ENCODE results near the gene HSPA12B. TPM values are rescaled to one million over a fixed set of nuclear protein-coding genes. Genes with fewer than 3 reads are reported as not detected.

The HSPA12B gene
- polyA plus RNA-seq, 2 of the 4 experiments (the other 2 are of a cell fraction) = 0.37 to 1.2 TPM

DNA sequence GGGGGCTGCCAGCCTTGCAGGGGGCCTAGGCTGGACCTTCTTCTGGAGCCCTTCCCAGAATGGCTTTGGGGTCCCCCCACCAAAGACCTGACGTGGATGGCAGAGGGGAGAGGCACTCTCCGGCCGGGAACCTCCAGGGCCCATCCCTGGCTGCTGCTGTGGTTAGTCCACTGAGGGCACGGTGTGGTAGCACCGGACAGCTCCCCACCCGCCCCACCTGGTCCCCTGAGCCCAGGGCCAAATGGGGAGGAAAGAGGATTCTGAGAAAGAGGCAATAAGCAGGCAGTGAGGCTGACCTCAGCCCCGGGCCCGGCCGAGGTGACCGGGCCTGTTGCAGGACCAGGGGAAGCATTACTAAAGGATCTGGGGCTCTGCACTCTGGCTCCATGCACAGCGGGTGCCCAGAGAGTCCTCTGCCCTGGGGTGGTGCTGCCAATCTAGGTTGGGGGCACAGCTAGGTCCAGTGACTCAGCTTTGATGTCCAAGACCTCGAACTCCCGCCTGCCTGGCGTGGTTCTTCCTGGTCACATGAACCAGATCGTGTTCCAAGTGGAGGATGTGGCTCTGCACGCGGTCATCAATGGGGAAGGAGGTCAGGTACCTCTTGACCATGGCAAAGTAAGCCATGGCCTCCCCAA lies 51.9 kb downstream of the HSPA12B start:
- ChIA-PET CTCF (interaction anchor here (0.6 to 56.5 kb wide), 7 partner anchors 11 to 302 kb away, joined by 3 to 1634 read pairs (median 11); partner anchors contain the start of genes ADISSP and HSPA12B), POLR2A (interaction anchor here (1.8 kb wide), 1 partner anchor 16 kb away, joined by 5 read pairs; the partner anchor contains the start of gene ADISSP)
- WGBS (ENCODE audit: missing lambda C conversion rate) = 89% methylated on average over 17 of the region's 17 CpGs
- H3K4me1 ChIP-seq = peaks cover 48% of the 10 kb centered on the region
- peak overlapping the region in 1 of 2 experiments; percentile 96; a peak in 3 of 6 replicates for H3K27ac ChIP-seq
- DNase-seq (ENCODE audit: low read depth in 1 of 2, low spot score in 1 of 2) (no peak), ATAC-seq (no peak), FAIRE-seq (no peak)
- H3K4me3 ChIP-seq = 0 out of 3 replicates have a peak overlapping the region, but pooled peaks have one; percentile 86
- no peak for TF ChIP-seq CBX8 (IDR thresholded peaks at IDR 0.05)
- no peak for TF ChIP-seq KDM1A (IDR thresholded peaks at IDR 0.05; ENCODE audit: low read depth)
- TF ChIP-seq ZC3H11A (IDR thresholded peaks at IDR 0.05) = no peak
- TF ChIP-seq PHF8 (IDR thresholded peaks at IDR 0.05; ENCODE audit: borderline replicate concordance, low read depth) = no peak
- TF ChIP-seq, protein P1, sequence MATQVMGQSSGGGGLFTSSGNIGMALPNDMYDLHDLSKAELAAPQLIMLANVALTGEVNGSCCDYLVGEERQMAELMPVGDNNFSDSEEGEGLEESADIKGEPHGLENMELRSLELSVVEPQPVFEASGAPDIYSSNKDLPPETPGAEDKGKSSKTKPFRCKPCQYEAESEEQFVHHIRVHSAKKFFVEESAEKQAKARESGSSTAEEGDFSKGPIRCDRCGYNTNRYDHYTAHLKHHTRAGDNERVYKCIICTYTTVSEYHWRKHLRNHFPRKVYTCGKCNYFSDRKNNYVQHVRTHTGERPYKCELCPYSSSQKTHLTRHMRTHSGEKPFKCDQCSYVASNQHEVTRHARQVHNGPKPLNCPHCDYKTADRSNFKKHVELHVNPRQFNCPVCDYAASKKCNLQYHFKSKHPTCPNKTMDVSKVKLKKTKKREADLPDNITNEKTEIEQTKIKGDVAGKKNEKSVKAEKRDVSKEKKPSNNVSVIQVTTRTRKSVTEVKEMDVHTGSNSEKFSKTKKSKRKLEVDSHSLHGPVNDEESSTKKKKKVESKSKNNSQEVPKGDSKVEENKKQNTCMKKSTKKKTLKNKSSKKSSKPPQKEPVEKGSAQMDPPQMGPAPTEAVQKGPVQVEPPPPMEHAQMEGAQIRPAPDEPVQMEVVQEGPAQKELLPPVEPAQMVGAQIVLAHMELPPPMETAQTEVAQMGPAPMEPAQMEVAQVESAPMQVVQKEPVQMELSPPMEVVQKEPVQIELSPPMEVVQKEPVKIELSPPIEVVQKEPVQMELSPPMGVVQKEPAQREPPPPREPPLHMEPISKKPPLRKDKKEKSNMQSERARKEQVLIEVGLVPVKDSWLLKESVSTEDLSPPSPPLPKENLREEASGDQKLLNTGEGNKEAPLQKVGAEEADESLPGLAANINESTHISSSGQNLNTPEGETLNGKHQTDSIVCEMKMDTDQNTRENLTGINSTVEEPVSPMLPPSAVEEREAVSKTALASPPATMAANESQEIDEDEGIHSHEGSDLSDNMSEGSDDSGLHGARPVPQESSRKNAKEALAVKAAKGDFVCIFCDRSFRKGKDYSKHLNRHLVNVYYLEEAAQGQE (IDR thresholded peaks at IDR 0.05) = peak; percentile 40; the same call in 1 of the 2 replicates
- no peak for TF ChIP-seq CHD2 (IDR thresholded peaks at IDR 0.05; ENCODE audit: low read length, partially characterized antibody)
- TF ChIP-seq JUN (IDR thresholded peaks at IDR 0.05) = peak in 1 of 2 experiments; percentile 20; a peak in 1 of 5 replicates
- peak overlapping the region; percentile 97 for H3K4me2 ChIP-seq
- H3K9me3 ChIP-seq = no peaks in the 10 kb centered on the region

DNA sequence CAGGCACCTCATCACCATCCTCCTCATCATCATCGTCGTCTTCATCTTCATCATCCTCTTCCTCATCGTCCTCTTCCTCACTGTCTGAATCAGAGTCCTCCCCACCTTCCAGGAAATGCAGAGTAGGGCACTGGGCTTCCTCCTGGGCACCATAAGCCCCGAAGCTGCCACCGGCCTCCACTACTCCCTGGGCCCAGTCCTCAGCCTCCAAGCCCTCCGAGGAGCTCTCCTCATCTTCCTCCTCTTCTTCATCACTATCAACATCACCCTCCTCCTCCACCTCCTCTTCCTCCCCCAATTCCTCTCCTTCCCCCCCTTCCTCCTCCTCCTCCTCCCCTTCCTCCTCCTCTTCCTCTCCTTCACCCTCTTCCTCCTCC lies 52.4 kb downstream of the HSPA12B start:
- Histone ChIP-seq H3K9me3 (no peaks in the 10 kb centered on the region), H3K4me2 (peak overlapping the region; percentile 97), H3K4me1 (peaks cover 48% of the 10 kb centered on the region), H3K27ac (peak overlapping the region in 1 of 2 experiments; percentile 96; a peak in 4 of 6 replicates), H3K4me3 (peak overlapping the region; percentile 86)
- no peak for ATAC-seq
- no peak for DNase-seq (ENCODE audit: low read depth in 1 of 2, low spot score in 1 of 2)
- 85% methylated on average over 6 of the region's 6 CpGs for WGBS (ENCODE audit: missing lambda C conversion rate)
- ChIA-PET POLR2A (interaction anchor here (0.5 to 1.8 kb wide), 2 partner anchors 13 to 17 kb away, joined by 3 to 5 read pairs; partner anchors contain the start of gene ADISSP), CTCF (interaction anchor here (0.6 to 56.5 kb wide), 9 partner anchors 10 to 301 kb away, joined by 3 to 1634 read pairs (median 9); partner anchors contain the start of genes ADAM33, ADISSP and HSPA12B)
- TF ChIP-seq FOSB (CRISPR knock-in tag; IDR thresholded peaks at IDR 0.05) (peak; percentile 50; the same call in 1 of the 2 replicates), RCOR1 (IDR thresholded peaks at IDR 0.05; ENCODE audit: low read depth, low read length) (no peak)
- FAIRE-seq = no peak

DNA sequence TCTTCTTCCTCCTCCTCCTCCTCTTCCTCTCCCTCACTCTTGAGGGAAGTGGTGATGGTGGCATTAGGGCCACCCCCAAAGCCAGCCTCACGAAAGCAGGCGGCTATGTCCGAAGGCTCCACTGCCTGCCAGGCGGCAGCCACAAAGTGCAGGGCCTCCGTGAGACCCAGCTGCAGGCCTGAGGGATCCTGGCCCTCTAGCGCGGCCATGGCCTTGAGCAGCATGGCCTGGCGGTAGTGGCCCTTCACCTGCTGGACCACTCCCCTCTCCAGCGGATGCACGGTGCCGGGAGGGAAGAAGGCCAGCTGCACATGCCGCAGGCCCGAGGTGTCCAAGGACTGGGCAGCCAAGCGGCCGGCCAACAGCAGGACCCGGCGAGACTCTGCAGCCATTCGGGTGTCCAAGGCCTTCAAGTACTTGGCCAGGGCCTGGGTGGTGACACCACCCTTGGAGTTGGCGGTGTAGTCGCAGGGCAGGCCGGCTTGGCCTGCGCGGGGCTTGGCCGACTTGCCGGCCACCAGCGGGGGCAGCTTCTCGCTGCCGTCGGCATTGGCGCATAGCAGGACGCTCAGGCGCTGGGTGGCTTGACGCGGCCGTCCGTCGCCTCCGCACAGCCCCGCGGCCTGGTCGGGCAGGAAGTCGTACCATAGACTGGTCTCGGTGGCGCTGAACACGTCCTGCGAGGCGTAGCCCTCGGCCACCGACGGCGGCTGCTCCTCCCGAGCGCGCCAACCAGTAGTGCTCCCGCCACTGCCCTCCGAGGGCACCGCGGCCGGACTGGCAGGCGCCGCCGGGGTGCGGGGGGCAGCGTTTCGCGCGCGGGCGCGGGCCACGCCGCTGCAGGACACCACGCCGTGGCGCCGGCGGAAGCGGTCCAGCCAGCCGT lies 53.0 kb downstream of the HSPA12B start:
- ATAC-seq (no peak), FAIRE-seq (no peak), DNase-seq (ENCODE audit: low read depth in 1 of 2, low spot score in 1 of 2) (no peak)
- 41% methylated on average over 65 of the region's 79 CpGs for WGBS (ENCODE audit: missing lambda C conversion rate)
- H3K27ac ChIP-seq = peak overlapping the region; percentile 88 to 96
- H3K4me2 ChIP-seq = peak overlapping the region; percentile 97
- POLR2A ChIA-PET = interaction anchor here (0.5 to 3.0 kb wide), 10 partner anchors 12 to 300 kb away, joined by 3 to 40 read pairs (median 5); partner anchors contain the start of genes ADISSP and AP5S1
- H3K4me1 ChIP-seq = peaks cover 48% of the 10 kb centered on the region
- peak overlapping the region; percentile 86 for H3K4me3 ChIP-seq
- H3K9me3 ChIP-seq = no peaks in the 10 kb centered on the region
- CTCF ChIA-PET = interaction anchor here (0.6 to 56.5 kb wide), 19 partner anchors 8 to 301 kb away, joined by 3 to 1634 read pairs (median 6); partner anchors contain the start of genes ADAM33, ADISSP, CDC25B and HSPA12B
- TF ChIP-seq EP300 (IDR thresholded peaks at IDR 0.05) = 0 out of 5 replicates have a peak, but pooled peaks of 1 of the 2 experiments have one; percentile 20
- no peak for TF ChIP-seq ESRRA (IDR thresholded peaks at IDR 0.05; ENCODE audit: borderline replicate concordance, low read length)
- TF ChIP-seq, protein P2, sequence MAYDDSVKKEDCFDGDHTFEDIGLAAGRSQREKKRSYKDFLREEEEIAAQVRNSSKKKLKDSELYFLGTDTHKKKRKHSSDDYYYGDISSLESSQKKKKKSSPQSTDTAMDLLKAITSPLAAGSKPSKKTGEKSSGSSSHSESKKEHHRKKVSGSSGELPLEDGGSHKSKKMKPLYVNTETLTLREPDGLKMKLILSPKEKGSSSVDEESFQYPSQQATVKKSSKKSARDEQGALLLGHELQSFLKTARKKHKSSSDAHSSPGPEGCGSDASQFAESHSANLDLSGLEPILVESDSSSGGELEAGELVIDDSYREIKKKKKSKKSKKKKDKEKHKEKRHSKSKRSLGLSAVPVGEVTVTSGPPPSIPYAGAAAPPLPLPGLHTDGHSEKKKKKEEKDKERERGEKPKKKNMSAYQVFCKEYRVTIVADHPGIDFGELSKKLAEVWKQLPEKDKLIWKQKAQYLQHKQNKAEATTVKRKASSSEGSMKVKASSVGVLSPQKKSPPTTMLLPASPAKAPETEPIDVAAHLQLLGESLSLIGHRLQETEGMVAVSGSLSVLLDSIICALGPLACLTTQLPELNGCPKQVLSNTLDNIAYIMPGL (CRISPR knock-in tag; IDR thresholded peaks at IDR 0.05; ENCODE audit: borderline replicate concordance) = no peak
- no peak for TF ChIP-seq CBX8 (IDR thresholded peaks at IDR 0.05)
- TF ChIP-seq MAZ (IDR thresholded peaks at IDR 0.05; ENCODE audit: borderline replicate concordance, low read depth, low read length) = no peak
- TF ChIP-seq FOSL2 (IDR thresholded peaks at IDR 0.05) = no peak
- TF ChIP-seq FOSL2 (CRISPR knock-in tag; IDR thresholded peaks at IDR 0.05) = no peak
- TF ChIP-seq POLR2AphosphoS2 (conservative IDR thresholded peaks at IDR 0.05; ENCODE audit: low read length) = no peak
- TF ChIP-seq RCOR1 (IDR thresholded peaks at IDR 0.05; ENCODE audit: low read depth, low read length) = no peak
- TF ChIP-seq FOSB (CRISPR knock-in tag; IDR thresholded peaks at IDR 0.05) = no peak
- TF ChIP-seq, protein P3, sequence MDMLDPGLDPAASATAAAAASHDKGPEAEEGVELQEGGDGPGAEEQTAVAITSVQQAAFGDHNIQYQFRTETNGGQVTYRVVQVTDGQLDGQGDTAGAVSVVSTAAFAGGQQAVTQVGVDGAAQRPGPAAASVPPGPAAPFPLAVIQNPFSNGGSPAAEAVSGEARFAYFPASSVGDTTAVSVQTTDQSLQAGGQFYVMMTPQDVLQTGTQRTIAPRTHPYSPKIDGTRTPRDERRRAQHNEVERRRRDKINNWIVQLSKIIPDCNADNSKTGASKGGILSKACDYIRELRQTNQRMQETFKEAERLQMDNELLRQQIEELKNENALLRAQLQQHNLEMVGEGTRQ (IDR thresholded peaks at IDR 0.05) = no peak
- no peak for TF ChIP-seq POLR2A (IDR thresholded peaks at IDR 0.05; ENCODE audit: low read length)
- peak; percentile 8; the same call in 1 of the 2 replicates for TF ChIP-seq HOXB5 (CRISPR knock-in tag; IDR thresholded peaks at IDR 0.05)
- TF ChIP-seq KDM1A (IDR thresholded peaks at IDR 0.05; ENCODE audit: low read depth) = no peak
- no peak for TF ChIP-seq CBX2 (IDR thresholded peaks at IDR 0.05; ENCODE audit: borderline replicate concordance, low read depth)
- TF ChIP-seq, protein P4, sequence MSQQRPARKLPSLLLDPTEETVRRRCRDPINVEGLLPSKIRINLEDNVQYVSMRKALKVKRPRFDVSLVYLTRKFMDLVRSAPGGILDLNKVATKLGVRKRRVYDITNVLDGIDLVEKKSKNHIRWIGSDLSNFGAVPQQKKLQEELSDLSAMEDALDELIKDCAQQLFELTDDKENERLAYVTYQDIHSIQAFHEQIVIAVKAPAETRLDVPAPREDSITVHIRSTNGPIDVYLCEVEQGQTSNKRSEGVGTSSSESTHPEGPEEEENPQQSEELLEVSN (IDR thresholded peaks at IDR 0.05; ENCODE audit: borderline replicate concordance, low read depth) = no peak
- no peak for TF ChIP-seq KDM5A (IDR thresholded peaks at IDR 0.05)
- no peak for TF ChIP-seq MYC (IDR thresholded peaks at IDR 0.05; ENCODE audit: borderline replicate concordance, low read length)
